GM10266 (cell line): Measurements from ENCODE around the gene MCCD1.

Experiments used
- DNase-seq: peaks from one replicate; pipeline ENCODE4 v3.0.0; 2012; ENCODE audit errors: extremely low spot score
- CTCF ChIP-seq: IDR thresholded peaks from 2 replicates; pipeline ENCODE4 v1.5.1; 2012; ENCODE audit warnings: mild to moderate bottlenecking, low read depth; ENCODE audit not compliant: control insufficient read depth, insufficient read depth; ENCODE audit errors: missing control alignments

Gene MCCD1

GRCh38 chr6:31573239-31574105 is 44.7 kb downstream of the MCCD1 start:
- DNase-seq: no peak
- no peak for TF ChIP-seq CTCF

- DNase-seq: no peak
- peak; percentile 48 for TF ChIP-seq CTCF
These were observed 45.6 kb downstream of the MCCD1 start for GRCh38 chr6:31574106-31575061.

- DNase-seq: peak; percentile 83
- TF ChIP-seq CTCF: no peak
These were observed 46.7 kb downstream of the MCCD1 start, which contains the start of gene TNF for GRCh38 chr6:31575335-31575901. TNF (plus strand) TSS chr6:31575565; CDS start chr6:31575742, 177 bp downstream.

GRCh38 chr6:31575952-31576685 is 47.4 kb downstream of the MCCD1 start:
- no peak for TF ChIP-seq CTCF

GRCh38 chr6:31576897-31577578 is 48.3 kb downstream of the MCCD1 start:
- TF ChIP-seq CTCF: no peak
- DNase-seq: peak; percentile 65

More at GRCh38 chr6:31575952-31576685, 47.4 kb downstream of the MCCD1 start:
- DNase-seq: no peak

GRCh38 chr6:31577579-31577966 is 48.8 kb downstream of the MCCD1 start:
- no peak for DNase-seq
- TF ChIP-seq CTCF: no peak
